Measurements from ENCODE around the gene SYT7.
"Not testable (repeated sequence)": the region's sequence is repeated elsewhere in the genome, so short reads cannot be mapped to it uniquely, and the experiment has no call there.

SYT7 gene

GRCh38 chr11:61581030-61581928 is at the start of gene SYT7:
Gene SYT7 (minus strand): TSS chr11:61581076. CDS start chr11:61580820, 256 bp downstream.
- DNase-seq (ENCODE audit: low spot score): peak; percentile 97

GRCh38 chr11:61630089-61630488 is 49.2 kb upstream of the SYT7 start:
- DNase-seq (ENCODE audit: low spot score): no peak

- no peak for DNase-seq (ENCODE audit: low spot score)
Measured at GRCh38 chr11:61629082-61629833, 48.4 kb upstream of the SYT7 start.

- DNase-seq (ENCODE audit: low spot score): no peak
Measured at GRCh38 chr11:61628662-61628970, 47.7 kb upstream of the SYT7 start.

- DNase-seq (ENCODE audit: low spot score): peak; percentile 90
Measured at GRCh38 chr11:61627850-61628661, 47.2 kb upstream of the SYT7 start.

GRCh38 chr11:61626580-61627380 is 45.9 kb upstream of the SYT7 start:
- DNase-seq (ENCODE audit: low spot score): no peak

GRCh38 chr11:61625525-61625924 is 44.6 kb upstream of the SYT7 start:
- DNase-seq (ENCODE audit: low spot score): no peak

GRCh38 chr11:61621917-61622585 is 41.2 kb upstream of the SYT7 start:
- no peak for DNase-seq (ENCODE audit: low spot score)

GRCh38 chr11:61619471-61620226 is 38.8 kb upstream of the SYT7 start:
- DNase-seq (ENCODE audit: low spot score): no peak

GRCh38 chr11:61618978-61619377 is 38.1 kb upstream of the SYT7 start:
- no peak for DNase-seq (ENCODE audit: low spot score)

GRCh38 chr11:61617515-61617914 is 36.6 kb upstream of the SYT7 start:
- DNase-seq (ENCODE audit: low spot score): no peak

GRCh38 chr11:61616434-61616833 is 35.6 kb upstream of the SYT7 start:
- DNase-seq (ENCODE audit: low spot score): no peak

- not testable (repeated sequence) for DNase-seq (ENCODE audit: low spot score)
Measured at GRCh38 chr11:61614782-61615181, 33.9 kb upstream of the SYT7 start.

- no peak for DNase-seq (ENCODE audit: low spot score)
Measured at GRCh38 chr11:61613870-61614269, 33.0 kb upstream of the SYT7 start.

GRCh38 chr11:61613051-61613450 is 32.2 kb upstream of the SYT7 start:
- DNase-seq (ENCODE audit: low spot score): no peak

- no peak for DNase-seq (ENCODE audit: low spot score)
Measured at GRCh38 chr11:61611309-61611708, 30.4 kb upstream of the SYT7 start.

GRCh38 chr11:61610905-61611304 is 30.0 kb upstream of the SYT7 start:
- DNase-seq (ENCODE audit: low spot score): no peak

GRCh38 chr11:61609980-61610366 is 29.1 kb upstream of the SYT7 start:
- no peak for DNase-seq (ENCODE audit: low spot score)

GRCh38 chr11:61609000-61609979 is 28.4 kb upstream of the SYT7 start:
- no peak for DNase-seq (ENCODE audit: low spot score)
